Ramos (cell line): Measurements from ENCODE around the gene CCN5.

ENCODE experiments used
- in situ Hi-C: fragments of 300-500 bp; cut with MboI; formaldehyde crosslinking; loops from one replicate; pipeline ENCODE4 v1.14.3; 2022; ENCODE audit warnings: low sequenced_read_pairs; ENCODE audit not compliant: unreplicated experiment

CCN5 gene

GRCh38 chr20:44731657-44732056 is 16.5 kb downstream of the CCN5 start:
- in situ Hi-C loops = loop anchor here (5.0 kb wide), 1 partner anchor 44 kb away; no protein-coding TSS in a partner anchor

- in situ Hi-C loops = loop anchor here (5.0 kb wide), 1 partner anchor 45 kb away; no protein-coding TSS in a partner anchor
These were observed 17.2 kb downstream of the CCN5 start for GRCh38 chr20:44732327-44732726.

GRCh38 chr20:44733341-44734069 is 18.3 kb downstream of the CCN5 start:
- in situ Hi-C loops = loop anchor here (5.0 kb wide), 1 partner anchor 46 kb away; no protein-coding TSS in a partner anchor

- in situ Hi-C loops = loop anchor here (5.0 kb wide), 1 partner anchor 48 kb away; no protein-coding TSS in a partner anchor
These were observed 19.8 kb downstream of the CCN5 start for GRCh38 chr20:44734938-44735337.

- in situ Hi-C loops = no loop called here
These were observed 20.6 kb downstream of the CCN5 start for GRCh38 chr20:44735816-44736169.

GRCh38 chr20:44736170-44737021 is 21.2 kb downstream of the CCN5 start:
- in situ Hi-C loops = no loop called here

GRCh38 chr20:44737116-44737515 is 21.9 kb downstream of the CCN5 start:
- in situ Hi-C loops = no loop called here

- in situ Hi-C loops = no loop called here
These were observed 23.8 kb downstream of the CCN5 start for GRCh38 chr20:44738813-44739477.

- in situ Hi-C loops = no loop called here
These were observed 24.8 kb downstream of the CCN5 start for GRCh38 chr20:44739942-44740341.

GRCh38 chr20:44742304-44743079 is 27.3 kb downstream of the CCN5 start:
- in situ Hi-C loops = no loop called here

- in situ Hi-C loops = no loop called here
These were observed 28.0 kb downstream of the CCN5 start for GRCh38 chr20:44743080-44743701.

- in situ Hi-C loops = no loop called here
These were observed 28.9 kb downstream of the CCN5 start for GRCh38 chr20:44743916-44744655.

- in situ Hi-C loops = no loop called here
These were observed 30.0 kb downstream of the CCN5 start for GRCh38 chr20:44745122-44745597.

- in situ Hi-C loops = no loop called here
These were observed 30.6 kb downstream of the CCN5 start, which contains the start of gene KCNK15 for GRCh38 chr20:44745598-44746366. KCNK15 (plus strand) TSS chr20:44745865; CDS start chr20:44745911, 46 bp downstream.

- in situ Hi-C loops = no loop called here
These were observed 31.4 kb downstream of the CCN5 start for GRCh38 chr20:44746367-44747165.

- in situ Hi-C loops = no loop called here
These were observed 32.2 kb downstream of the CCN5 start for GRCh38 chr20:44747166-44748004.
